NCI-H146 (cell line): ENCODE measurements around the gene KAT2B.
"Not testable (repeated sequence)": the region's sequence is repeated elsewhere in the genome, so short reads cannot be mapped to it uniquely, and the experiment has no call there.

Experiments used
- DNase-seq: peaks from one replicate; lab custom pipeline; 2025; lab: John Stamatoyannopoulos, UW

The KAT2B gene

DNA sequence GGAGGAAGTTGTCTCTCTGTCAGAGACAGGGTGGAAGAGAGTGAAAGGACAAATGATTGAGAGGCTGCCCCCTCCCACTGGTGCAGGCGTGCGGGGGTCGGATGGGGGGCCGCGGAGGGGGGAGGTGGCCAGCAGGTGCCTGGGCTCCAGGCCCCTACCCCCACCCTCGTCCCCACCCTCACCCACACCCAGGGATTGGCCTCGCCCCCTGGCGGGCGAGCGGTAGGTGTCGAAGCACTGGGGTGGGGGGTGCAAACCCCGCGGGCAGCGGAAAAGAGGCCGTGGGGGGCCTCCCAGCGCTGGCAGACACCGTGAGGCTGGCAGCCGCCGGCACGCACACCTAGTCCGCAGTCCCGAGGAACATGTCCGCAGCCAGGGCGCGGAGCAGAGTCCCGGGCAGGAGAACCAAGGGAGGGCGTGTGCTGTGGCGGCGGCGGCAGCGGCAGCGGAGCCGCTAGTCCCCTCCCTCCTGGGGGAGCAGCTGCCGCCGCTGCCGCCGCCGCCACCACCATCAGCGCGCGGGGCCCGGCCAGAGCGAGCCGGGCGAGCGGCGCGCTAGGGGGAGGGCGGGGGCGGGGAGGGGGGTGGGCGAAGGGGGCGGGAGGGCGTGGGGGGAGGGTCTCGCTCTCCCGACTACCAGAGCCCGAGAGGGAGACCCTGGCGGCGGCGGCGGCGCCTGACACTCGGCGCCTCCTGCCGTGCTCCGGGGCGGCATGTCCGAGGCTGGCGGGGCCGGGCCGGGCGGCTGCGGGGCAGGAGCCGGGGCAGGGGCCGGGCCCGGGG lies at the start of gene KAT2B:
Gene KAT2B (plus strand): TSS at position 682 of the 783 bp plus-strand sequence. CDS start 32 bp downstream, at position 714.
- peak; percentile 74 for DNase-seq

DNA sequence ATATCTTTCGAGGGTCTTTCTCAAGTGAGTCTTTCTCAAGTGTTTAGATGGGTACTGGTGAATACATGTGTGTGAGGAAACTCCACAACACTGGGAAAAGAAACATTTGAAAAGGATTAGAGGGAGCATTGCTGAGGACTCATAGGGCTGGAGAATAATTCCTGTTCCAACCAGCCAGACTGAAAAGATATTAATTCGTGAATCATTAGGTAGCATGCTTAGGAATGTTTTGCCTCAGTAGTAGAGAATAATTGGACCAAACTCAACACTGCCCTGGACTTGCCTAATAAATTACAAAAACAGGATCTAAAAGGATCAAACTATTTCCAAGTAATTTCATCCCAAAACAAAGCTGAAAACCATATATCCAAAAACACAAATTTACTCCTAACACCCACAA lies 45.5 kb upstream of the KAT2B start:
- DNase-seq = no peak

DNA sequence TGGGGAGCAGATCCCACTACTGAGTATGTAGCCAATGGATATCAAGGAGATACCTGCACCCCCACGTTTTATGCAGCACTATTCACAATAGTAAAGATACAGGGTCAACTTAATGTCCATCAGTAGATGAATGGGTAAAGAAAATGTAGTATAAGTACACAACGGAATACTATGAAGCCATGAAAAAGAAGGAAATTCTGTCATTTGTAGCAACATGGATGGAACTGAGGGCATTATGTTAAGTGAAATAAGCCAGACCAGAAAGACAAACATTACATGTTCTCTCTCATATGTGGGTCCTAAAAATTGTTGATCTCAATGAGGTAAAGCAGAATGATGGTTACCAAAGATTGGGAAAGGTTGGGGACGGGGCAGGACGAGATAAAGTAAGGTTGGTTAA lies 42.7 kb upstream of the KAT2B start:
- DNase-seq = no peak

DNA sequence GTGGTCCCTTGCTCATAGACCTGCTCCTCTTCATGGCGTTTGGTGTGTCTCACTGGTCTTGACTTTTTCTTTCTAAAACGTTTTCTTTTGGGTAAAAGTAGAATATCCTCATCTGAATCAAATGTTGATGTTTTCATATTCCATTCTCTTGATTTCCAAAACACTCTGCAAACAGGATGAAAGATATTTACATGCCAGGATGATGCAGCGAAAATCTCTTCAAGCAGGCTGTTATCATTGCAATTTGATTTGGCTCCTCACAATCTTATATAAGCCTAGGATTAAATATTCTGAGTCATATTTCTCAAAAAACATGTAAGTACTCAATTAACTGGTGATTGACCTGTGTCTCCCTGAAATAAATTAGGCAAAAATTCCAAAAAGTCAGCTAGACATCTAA lies 38.3 kb upstream of the KAT2B start:
- no peak for DNase-seq

DNA sequence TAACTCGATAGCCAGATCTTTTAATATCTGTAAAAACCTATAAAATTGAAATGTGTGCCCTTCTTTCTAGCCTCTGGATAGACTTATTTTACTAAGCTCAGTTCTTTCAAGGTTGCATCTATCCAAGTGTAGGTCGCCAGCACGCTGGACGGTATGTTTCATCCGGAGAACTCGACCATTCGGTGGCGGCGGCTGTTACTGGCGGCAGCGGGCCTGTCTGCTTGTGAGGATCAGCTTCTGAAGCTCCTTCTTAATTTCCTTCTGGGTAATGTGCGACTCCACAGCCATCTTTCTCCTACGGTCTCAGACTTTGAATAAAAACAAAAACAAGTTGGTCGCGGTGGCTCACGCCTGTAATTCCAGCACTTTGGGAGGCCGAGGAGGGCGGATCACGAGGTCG lies 32.3 kb upstream of the KAT2B start:
- no peak for DNase-seq

DNA sequence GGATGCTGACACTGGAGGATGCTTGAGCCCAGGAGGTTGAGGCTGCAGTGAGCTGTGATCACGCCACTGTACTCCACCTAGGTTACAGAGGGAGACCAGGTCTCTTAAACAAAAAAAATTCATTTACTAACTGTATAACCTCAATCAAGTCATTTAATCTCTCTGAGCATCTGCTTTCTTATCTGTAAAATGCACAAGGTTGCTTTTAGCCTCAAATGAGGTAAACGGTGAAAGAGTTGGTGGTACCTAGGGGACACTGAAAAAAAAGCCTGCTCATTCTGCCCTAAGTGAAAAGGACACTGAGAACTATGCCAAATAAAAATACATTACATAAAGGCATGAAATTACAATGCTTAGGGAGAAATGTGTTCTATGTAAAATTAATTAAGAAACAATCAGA lies 31.6 kb upstream of the KAT2B start:
- DNase-seq = no peak

DNA sequence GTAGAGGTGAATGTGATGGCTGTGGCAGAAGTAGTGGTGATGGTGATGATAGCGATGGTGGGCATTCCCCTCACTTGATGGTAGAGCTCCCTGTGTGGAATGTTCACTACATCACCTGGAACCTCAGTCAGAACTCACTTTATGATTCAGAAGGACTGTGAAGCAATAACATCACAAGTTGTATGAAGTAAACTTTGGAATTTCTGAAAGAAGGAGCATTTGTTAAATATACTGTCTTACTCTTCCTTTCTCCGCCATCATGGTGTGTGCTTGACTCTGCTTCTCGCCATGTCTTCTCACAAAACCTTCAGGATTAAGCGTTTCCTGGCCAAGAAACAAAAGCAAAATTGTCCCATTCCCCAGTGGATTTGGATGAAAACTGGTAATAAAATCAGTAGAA lies 28.1 kb upstream of the KAT2B start, which contains the start of gene PP2D1:
Gene PP2D1 (minus strand): TSS at position 101 of the 400 bp plus-strand sequence. CDS start 192 bp downstream, outside the sequence.
- no peak for DNase-seq

DNA sequence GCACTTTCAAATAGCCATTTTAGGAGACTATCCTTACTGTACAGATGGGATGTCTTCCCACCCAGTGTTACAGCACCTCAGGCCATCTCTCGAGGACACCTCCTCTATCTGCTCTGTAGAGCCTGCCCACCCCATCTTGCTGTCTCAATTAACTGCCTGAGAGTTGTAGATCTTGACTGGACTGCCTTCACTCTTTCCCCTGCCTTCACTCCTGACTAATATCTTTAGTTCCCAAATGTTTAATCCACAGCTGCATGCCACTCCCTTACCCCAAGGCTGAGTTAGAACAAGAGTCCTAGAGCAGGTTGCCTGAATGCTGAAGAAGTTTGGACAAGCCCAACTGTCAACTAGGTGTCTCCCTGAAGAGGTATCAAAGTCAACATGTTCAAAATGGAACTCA lies 26.9 kb upstream of the KAT2B start:
- DNase-seq = no peak

DNA sequence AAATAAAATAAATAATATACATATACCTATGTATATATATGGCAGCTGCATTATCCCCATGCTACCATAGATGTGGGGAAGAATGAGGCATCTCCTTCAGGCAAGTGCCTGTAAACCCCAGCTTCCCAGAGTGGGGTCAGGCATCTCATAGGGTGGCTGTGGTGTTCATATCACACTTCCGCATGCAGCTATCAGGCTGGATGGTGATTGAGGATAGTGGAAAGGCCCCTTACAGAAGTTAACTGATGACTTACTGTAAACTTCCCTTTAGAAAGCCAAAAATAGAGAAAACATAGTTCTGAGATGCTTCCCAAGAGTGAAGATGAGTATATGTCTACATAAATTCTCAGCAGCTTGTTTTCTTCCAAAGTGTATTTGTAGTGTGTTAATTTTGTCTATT lies 24.7 kb upstream of the KAT2B start:
- no peak for DNase-seq

DNA sequence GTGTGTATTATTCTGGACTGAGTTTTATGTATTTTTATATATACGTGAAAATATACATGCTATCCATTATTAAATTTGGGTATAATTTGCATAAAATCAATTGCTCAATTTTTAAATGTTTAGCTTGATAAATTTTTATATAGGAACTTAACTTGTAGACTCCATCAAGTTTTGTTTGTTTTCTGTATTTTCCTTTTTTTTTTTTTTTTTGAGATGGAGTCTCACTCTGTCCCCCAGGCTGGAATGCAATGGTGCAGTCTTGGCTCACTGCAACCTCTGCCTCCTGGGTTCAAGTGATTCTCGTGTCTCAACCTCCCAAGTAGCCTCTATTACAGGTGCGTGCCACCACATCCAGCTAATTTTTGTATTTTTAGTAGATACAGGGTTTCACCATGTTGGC lies 24.2 kb upstream of the KAT2B start:
- not testable (repeated sequence) for DNase-seq

DNA sequence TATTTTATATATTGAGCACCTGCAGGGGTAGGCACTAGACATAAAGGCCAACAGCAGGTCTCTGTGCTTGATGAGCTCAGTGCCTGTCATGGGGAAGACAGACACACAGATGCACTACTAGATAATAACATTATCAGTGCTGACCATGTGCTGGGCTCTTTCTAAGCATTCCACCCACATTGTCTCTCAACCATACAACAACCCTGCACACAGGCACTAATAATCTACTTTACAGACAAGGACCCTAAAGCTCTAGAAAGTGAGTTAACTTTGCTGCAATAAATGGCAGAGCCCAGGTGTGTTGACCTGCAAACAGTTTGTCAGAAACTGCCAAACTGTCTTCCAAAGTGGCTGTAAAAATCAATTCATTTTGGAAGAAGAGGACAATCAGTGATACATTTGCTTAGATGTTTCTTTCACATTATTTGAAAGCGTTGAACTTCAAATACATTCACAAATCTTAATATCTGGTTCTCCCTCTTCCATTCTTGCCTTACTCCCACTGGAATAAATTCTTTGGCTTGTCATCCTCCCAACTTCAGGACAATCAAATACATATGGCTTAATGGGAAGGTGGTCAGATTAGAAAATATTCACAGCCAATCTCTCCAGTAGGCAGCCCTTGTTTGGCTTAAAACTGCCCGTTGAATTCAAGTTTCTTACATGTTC lies 17.2 kb upstream of the KAT2B start:
- no peak for DNase-seq

DNA sequence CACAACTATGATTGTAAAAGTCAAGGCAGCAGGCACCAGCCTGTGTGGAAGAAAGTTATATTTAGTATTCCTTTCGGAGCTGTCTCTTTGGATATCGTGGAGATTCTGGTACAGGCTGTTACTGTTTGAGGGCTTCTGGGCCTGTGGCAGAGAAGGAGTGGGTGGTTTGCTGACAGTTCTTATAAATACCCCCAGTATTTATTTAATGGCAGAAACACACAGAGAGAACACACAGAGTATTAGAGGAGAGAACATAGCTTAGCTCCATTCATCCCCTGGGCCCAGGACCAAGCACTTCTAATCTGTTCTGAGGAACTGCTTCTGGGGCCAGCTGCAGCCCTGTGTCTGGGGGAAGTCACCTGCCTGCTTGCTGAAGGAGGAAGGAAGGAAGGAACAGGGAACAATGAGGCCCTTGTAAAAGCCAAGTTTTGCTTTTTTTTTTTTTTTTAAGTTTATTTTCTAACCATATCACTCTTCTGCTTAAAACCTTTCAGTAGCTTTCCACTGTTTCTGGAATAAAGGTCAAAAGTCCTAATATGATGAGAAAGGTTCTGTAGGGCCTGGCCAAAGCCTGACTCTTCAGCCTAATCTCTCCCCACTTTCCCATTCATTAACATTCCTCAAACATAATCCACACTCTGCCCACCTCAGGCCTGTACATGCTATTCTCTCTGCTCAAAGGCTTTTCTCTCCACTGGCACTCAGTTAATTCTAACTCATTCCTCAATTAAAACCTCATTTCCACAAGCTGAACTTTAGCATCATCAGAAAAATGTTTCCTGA lies 16.4 kb upstream of the KAT2B start:
- DNase-seq = no peak

DNA sequence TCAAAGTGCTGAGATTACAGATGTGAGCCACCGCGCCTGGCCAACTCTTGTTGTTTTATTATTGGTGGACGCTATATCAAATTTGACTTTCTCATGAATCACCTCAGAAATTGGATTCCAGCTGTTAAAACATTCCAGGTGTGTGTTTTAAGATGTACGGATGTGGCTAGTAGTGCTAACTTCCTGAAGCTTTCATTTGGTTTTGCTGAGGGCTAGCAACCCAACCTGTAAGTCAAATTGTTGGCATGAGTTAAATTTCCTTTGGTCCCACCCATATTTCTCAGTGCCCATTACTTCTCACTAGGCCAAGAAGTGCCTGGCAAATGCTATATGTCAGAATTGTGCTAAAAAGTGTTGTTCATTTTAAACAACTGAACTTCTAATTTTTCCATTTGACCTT lies 13.1 kb upstream of the KAT2B start:
- no peak for DNase-seq

DNA sequence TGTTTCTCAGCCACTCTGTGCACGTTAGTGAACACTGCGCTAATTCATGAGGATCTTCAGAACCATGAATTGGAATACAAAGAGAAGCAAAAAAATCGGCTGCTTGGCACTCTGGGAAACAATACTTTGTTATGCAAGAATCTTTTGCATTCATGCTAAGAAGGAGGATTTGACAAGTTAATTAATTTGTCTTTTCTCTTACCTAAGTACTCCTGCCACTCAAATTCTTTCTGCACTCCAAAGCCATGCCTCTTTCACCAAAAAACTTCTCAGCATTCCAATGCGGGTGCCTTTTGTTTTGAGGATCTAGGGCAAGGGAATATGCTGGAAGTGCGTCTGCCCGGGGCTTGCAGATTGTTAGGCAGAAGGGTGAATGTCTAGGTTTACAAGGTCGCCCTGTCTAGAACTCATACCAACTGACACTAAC lies 11.3 kb upstream of the KAT2B start:
- no peak for DNase-seq

DNA sequence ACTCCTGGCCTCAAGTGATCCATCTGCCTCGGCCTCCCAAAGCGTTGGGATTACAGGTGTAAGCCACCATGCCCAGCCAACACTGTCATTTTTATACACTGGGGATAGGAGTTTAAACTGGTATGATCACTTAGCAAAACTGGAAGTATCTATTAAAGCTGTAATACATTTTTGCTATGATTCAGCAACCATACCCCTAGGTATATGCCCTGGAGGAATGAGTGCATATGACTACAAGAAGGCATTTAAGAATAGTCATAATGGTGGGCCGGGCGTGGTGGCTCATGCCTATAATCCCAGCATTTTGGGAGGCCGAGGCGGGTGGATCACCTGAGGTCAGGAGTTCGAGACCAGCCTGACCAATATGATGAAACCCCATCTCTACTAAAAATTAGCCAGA lies 8.3 kb upstream of the KAT2B start:
- DNase-seq = not testable (repeated sequence)

DNA sequence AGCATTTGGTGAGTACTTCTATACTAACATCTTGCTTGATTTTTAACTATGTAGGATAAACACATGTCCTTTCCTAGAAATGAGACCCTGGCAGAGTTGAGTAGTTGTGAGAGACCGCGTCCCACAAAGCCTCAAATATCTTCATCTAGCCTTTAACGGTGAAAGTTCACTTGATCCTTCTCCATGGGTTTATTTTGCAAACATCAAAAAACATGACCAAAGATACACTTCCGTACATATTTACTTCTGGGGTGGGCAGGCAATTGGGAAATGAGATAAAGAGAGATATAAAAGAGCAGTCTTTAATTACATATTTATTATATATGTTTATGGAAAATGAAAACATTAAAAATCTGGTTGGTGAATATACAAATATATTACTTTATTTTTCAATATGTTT lies 5.2 kb upstream of the KAT2B start:
- no peak for DNase-seq

DNA sequence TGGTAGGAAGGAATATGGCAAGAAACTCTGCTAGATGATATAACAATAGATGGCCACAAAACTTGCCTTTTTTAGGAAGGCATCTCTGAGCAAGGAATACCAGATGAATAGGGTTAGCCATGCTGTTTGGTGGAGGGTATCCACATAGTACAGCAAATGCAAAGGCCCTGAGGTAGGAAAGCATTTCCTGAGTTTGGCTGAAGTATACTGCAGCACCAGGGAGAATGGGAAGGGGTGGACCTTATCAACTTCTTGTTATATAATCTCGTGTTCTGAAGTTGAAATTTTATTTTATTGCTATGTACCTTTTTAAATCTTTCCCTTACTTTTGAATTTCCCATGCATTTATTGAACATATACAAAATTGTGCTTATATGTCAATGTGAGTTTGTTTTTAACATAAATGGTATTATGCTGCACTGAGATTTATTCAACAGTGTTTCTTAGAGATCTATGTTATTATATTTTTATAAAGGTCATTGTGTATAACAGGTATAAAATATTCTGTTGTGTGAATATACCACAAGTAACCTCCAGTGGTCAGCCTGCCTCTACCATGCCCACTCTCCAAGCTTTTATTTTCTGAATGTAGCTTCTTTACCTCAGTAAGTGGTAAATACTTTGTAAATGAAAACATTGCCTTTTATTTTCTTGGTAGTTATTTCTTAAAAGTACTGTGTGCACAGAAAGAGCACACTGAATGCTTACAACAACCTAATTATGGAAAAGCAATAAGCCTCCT lies 2.8 kb upstream of the KAT2B start:
- no peak for DNase-seq

DNA sequence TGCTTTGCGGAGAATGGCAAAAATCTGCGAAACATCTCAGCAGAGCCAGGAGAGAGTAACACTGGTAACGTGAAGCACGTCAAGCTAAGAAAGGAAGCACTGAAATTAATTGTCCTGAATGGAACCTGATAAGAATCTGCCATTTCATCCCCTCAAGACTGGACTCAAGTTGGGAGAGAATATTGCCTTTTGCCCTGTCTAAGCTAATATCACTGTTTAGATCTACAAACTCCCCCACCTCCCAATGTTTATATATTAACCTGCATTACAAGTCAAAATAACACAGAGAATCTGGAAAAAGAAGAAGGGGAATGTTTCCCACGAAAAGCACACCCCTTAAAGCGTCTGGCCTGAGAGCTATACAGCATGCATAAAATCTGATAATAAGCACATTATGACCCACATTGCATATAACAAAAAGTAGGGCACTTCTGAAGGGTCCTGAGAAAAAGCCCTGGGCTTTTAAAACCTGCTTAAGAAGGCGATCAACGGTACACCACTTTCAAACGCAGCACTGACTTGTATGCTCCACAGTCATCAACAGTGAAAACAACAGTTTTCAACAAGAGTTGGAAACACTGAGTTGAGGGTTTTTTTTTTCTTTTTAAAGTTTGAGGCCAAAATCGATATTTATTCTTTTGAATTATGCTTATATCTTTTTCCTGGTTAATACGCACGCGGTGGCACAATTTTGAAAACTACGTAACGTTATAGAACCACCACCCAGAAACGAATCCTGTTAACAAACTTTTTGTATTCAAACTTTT lies 1.4 kb upstream of the KAT2B start:
- no peak for DNase-seq

DNA sequence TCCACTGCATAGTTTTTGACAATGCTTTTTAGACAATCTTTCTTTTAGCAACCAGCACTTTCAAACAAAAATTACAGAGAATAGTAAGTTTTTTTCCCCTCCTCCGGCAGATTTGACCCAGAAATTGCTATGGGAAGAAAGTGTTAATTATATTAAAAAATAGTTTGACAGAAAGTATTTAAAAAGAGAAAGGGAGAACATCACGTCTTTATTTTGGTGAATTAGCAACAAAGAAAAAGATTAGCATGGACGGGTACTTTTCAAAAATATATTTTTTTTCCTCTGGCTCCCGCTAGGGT lies 831 bp upstream of the KAT2B start:
- no peak for DNase-seq

DNA sequence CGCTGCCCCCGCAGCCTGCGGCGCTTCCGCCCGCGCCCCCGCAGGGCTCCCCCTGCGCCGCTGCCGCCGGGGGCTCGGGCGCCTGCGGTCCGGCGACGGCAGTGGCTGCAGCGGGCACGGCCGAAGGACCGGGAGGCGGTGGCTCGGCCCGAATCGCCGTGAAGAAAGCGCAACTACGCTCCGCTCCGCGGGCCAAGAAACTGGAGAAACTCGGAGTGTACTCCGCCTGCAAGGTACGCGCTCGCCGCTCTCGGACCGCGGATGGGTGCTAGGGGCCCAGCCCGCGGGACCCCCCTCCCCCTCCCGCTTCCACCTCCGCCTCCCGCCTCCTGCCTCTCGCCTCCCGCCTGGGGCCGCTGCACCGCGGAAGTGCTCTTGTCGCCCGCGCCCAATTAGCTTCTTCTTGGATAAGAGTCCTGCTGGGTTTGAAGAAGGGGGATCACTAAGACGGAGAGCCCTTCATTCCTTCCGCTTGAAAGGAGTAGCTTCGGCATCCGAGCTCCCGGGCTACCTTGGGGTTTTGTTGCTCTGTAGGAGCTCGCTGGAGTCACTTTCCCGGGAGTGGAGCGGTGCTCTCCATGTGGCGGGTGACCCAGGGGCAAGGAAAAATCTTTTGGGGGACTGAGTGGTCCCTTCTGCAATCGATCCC lies 426 bp downstream of the KAT2B start:
- peak; percentile 66 for DNase-seq

DNA sequence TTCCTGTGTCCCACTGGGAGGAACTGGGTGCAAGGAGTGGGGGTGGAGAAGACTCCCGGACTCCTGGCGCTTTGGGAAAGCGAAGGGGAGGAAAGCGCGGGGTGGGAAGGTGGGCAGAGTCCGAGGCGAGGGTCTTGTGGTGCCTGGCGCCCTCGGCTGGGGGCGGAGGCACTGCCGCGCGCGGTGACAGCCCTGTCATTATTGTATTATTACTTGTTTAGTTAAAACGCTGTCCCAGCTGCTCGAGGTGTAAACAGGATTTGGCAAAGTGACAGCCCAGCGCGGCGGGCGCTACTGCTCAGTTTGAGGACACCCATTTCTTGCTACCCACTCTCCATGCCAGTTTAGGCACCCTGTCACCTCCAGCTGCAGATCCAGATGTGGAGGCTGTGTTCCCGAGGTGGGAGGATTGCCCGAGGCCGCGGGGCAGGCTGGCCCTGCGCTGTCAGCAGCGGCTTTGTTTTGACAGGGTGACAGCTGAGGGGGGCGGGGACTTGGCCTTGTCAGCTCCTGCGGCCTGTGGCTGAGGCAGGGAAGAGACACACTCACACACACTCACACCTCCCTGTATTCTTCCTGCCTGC lies 1.0 kb downstream of the KAT2B start:
- DNase-seq = peak; percentile 76
